OCI-LY1 (cell line): ENCODE results near the gene FXYD6.
A peak's percentile ranks its signal among the peaks of the same experiment; 100 is the strongest.

Experiments used
- H2AFZ ChIP-seq: fragments of 200-600 bp; sonication (generic), shearing (Covaris generic); 2 replicates; pipeline ENCODE4 v1.6.0; 2014; ENCODE audit warnings: antibody characterized with exemption, mild to moderate bottlenecking, low read length
- H3F3A ChIP-seq: fragments of 200-600 bp; sonication (generic), shearing (Covaris generic); 2 replicates; pipeline ENCODE4 v1.6.0; 2014; ENCODE audit warnings: mild to moderate bottlenecking, antibody characterized with exemption, low read length, moderate library complexity; ENCODE audit not compliant: insufficient read depth
- H3K27ac ChIP-seq: fragments of 200-600 bp; sonication (generic); 2 replicates; pipeline ENCODE4 v1.5.1; 2014; ENCODE audit warnings: low read length, mixed run types, mild to moderate bottlenecking, low read depth; ENCODE audit not compliant: poor library complexity, severe bottlenecking
- H3K27me3 ChIP-seq: fragments of 200-600 bp; sonication (generic); 2 replicates; pipeline ENCODE4 v1.6.0; 2014; ENCODE audit warnings: antibody characterized with exemption, mild to moderate bottlenecking, low read length, moderate library complexity; ENCODE audit not compliant: insufficient read depth
- H3K36me3 ChIP-seq: fragments of 200-600 bp; sonication (generic); 2 replicates; pipeline ENCODE4 v1.6.1; 2014; ENCODE audit warnings: mild to moderate bottlenecking, antibody characterized with exemption, low read length, moderate library complexity, mixed read lengths; ENCODE audit not compliant: insufficient read depth
- H3K4me1 ChIP-seq: fragments of 200-600 bp; sonication (generic); 2 replicates; pipeline ENCODE4 v1.5.1; 2014; ENCODE audit warnings: mild to moderate bottlenecking, low read length, moderate library complexity; ENCODE audit not compliant: insufficient read depth, severe bottlenecking
- H3K4me2 ChIP-seq: fragments of 200-600 bp; sonication (generic), shearing (Covaris generic); 2 replicates; pipeline ENCODE4 v1.6.1; 2014; ENCODE audit warnings: low read length
- H3K4me3 ChIP-seq: fragments of 200-600 bp; sonication (generic); 2 replicates; pipeline ENCODE4 v1.5.1; 2014; ENCODE audit warnings: low read length, low read depth, mild to moderate bottlenecking, mixed read lengths; ENCODE audit not compliant: poor library complexity, severe bottlenecking
- H3K79me2 ChIP-seq: fragments of 200-600 bp; shearing (Covaris generic); 2 replicates; pipeline ENCODE4 v1.6.1; 2016; ENCODE audit warnings: mixed run types, low read length, mixed read lengths; ENCODE audit not compliant: insufficient read depth
- H3K9ac ChIP-seq: fragments of 200-600 bp; sonication (generic), shearing (Covaris generic); 2 replicates; pipeline ENCODE4 v1.6.1; 2014; ENCODE audit warnings: mild to moderate bottlenecking, low read length, mixed read lengths
- H3K9me2 ChIP-seq: fragments of 200-600 bp; sonication (generic), shearing (Covaris generic); 2 replicates; pipeline ENCODE4 v1.6.1; 2014; ENCODE audit warnings: low read depth, mild to moderate bottlenecking, low read length, mixed read lengths
- H3K9me3 ChIP-seq: fragments of 200-600 bp; shearing (Covaris generic); 2 replicates; pipeline ENCODE4 v1.6.1; 2014; ENCODE audit warnings: low read length, mixed read lengths
- H4K20me1 ChIP-seq: fragments of 200-600 bp; sonication (generic), shearing (Covaris generic); 2 replicates; pipeline ENCODE4 v1.6.0; 2016; ENCODE audit warnings: mild to moderate bottlenecking, low read length; ENCODE audit not compliant: insufficient read depth
- CTCF ChIP-seq: fragments of 200-600 bp; sonication (generic), shearing (Covaris generic); IDR thresholded peaks from 2 replicates; pipeline ENCODE4 v1.5.1; 2017; ENCODE audit warnings: mild to moderate bottlenecking, antibody characterized with exemption, low read length, moderate library complexity, mixed read lengths
- EZH2 ChIP-seq: fragments of 200-600 bp; sonication (generic), shearing (Covaris generic); IDR thresholded peaks from 2 replicates; pipeline ENCODE4 v1.8.0; 2017; ENCODE audit warnings: borderline replicate concordance, mixed run types, mild to moderate bottlenecking, antibody characterized with exemption, low read length, moderate library complexity, mixed read lengths

The FXYD6 gene

GRCh38 chr11:117824571-117825537 lies 51.6 kb downstream of the FXYD6 start, which contains the start of gene FXYD2:
Gene FXYD2 (minus strand): TSS chr11:117824744. CDS start chr11:117824678, 66 bp downstream.
- Histone ChIP-seq H3F3A (no peaks in the 10 kb centered on the region), H3K9ac (no peak within 1 kb of the TSS), H3K36me3 (no peaks in the 10 kb centered on the region), H4K20me1 (no peaks in the 10 kb centered on the region), H3K27me3 (no peaks in the 10 kb centered on the region), H3K79me2 (no peaks in the 10 kb centered on the region), H3K4me3 (no peak within 1 kb of the TSS), H3K9me2 (no peaks in the 10 kb centered on the region), H3K27ac (no peak within 1 kb of the TSS), H3K4me2 (no peak within 1 kb of the TSS), H3K4me1 (no peaks in the 10 kb centered on the region), H2AFZ (no peak within 1 kb of the TSS), H3K9me3 (no peaks in the 10 kb centered on the region)
- TF ChIP-seq CTCF (no peak), EZH2 (no peak)

GRCh38 chr11:117823946-117824420 lies 52.5 kb downstream of the FXYD6 start:
- Histone ChIP-seq H3K9me2 (no peaks in the 10 kb centered on the region), H3K36me3 (no peaks in the 10 kb centered on the region), H3K4me1 (no peaks in the 10 kb centered on the region), H4K20me1 (no peaks in the 10 kb centered on the region), H3K9ac (no peak overlapping the region), H3K4me3 (no peak overlapping the region), H2AFZ (no peak overlapping the region), H3K79me2 (no peaks in the 10 kb centered on the region), H3K27ac (no peak overlapping the region), H3F3A (no peaks in the 10 kb centered on the region), H3K4me2 (no peak overlapping the region), H3K9me3 (no peaks in the 10 kb centered on the region), H3K27me3 (no peaks in the 10 kb centered on the region)
- TF ChIP-seq CTCF = no peak
- no peak for TF ChIP-seq EZH2

GRCh38 chr11:117823294-117823945 lies 53.0 kb downstream of the FXYD6 start:
- H3K4me2 ChIP-seq = no peak overlapping the region
- H3K9ac ChIP-seq = no peak overlapping the region
- H3K79me2 ChIP-seq = no peaks in the 10 kb centered on the region
- H3K9me2 ChIP-seq = no peaks in the 10 kb centered on the region
- H3K27me3 ChIP-seq = no peaks in the 10 kb centered on the region
- TF ChIP-seq EZH2 = no peak
- peak; percentile 18; the same call in 1 of the 2 replicates for TF ChIP-seq CTCF
- H3K36me3 ChIP-seq = no peaks in the 10 kb centered on the region
- no peak overlapping the region for H3K4me3 ChIP-seq
- H3K4me1 ChIP-seq = no peaks in the 10 kb centered on the region
- no peak overlapping the region for H3K27ac ChIP-seq
- no peaks in the 10 kb centered on the region for H4K20me1 ChIP-seq
- no peak overlapping the region for H2AFZ ChIP-seq
- H3F3A ChIP-seq = no peaks in the 10 kb centered on the region
- H3K9me3 ChIP-seq = no peaks in the 10 kb centered on the region
